Memory B cell (primary cell): ENCODE data around the gene CMYA5.

Experiments used
- ATAC-seq: fragments of 150-1000 bp; cut with Tn5 transposase; 2 replicates; pipeline ENCODE4 v1.10.0; 2021; ENCODE audit warnings: low read depth, mild to moderate bottlenecking, moderate library complexity
- DNase-seq, 2 donors: peaks; one replicate each; pipeline ENCODE4 v3.0.0; 2022; ENCODE audit warnings: low spot score in 2 of 2
- H3K27ac Mint-ChIP-seq: one replicate; pipeline ENCODE4 v1.8.0; 2022; ENCODE audit warnings: mild to moderate bottlenecking, moderate library complexity, mixed read lengths
- H3K27me3 Mint-ChIP-seq: one replicate; pipeline ENCODE4 v1.8.0; 2022; ENCODE audit warnings: mixed read lengths
- H3K36me3 Mint-ChIP-seq: one replicate; pipeline ENCODE4 v1.8.0; 2022; ENCODE audit warnings: mild to moderate bottlenecking, mixed read lengths
- H3K4me1 Mint-ChIP-seq: one replicate; pipeline ENCODE4 v1.8.0; 2022; ENCODE audit warnings: mixed read lengths
- H3K4me3 Mint-ChIP-seq: one replicate; pipeline ENCODE4 v1.8.0; 2022; ENCODE audit warnings: mild to moderate bottlenecking, moderate library complexity, mixed read lengths
- H3K9me3 Mint-ChIP-seq: one replicate; pipeline ENCODE4 v1.8.0; 2022; ENCODE audit warnings: mixed read lengths

CMYA5 gene

GRCh38 chr5:79716839-79717238 is 27.2 kb downstream of the CMYA5 start:
- ATAC-seq (no peak), DNase-seq (no peak)
- Mint-ChIP-seq H3K4me1 (no peaks in the 10 kb centered on the region), H3K9me3 (peaks cover 7% of the 10 kb centered on the region), H3K27me3 (peaks cover 8% of the 10 kb centered on the region), H3K4me3 (no peak overlapping the region), H3K36me3 (peaks cover 7% of the 10 kb centered on the region), H3K27ac (no peak overlapping the region)

GRCh38 chr5:79720096-79720495 is 30.5 kb downstream of the CMYA5 start:
- Mint-ChIP-seq H3K27ac (no peak overlapping the region), H3K9me3 (peaks cover 7% of the 10 kb centered on the region), H3K36me3 (peaks cover 7% of the 10 kb centered on the region), H3K4me1 (no peaks in the 10 kb centered on the region), H3K27me3 (peaks cover 8% of the 10 kb centered on the region), H3K4me3 (no peak overlapping the region)
- no peak for ATAC-seq
- DNase-seq: no peak

- Mint-ChIP-seq H3K4me3 (no peak overlapping the region), H3K36me3 (no peaks in the 10 kb centered on the region)
These were observed 38.1 kb downstream of the CMYA5 start for GRCh38 chr5:79727451-79728355.

GRCh38 chr5:79728396-79728795 is 38.8 kb downstream of the CMYA5 start:
- H3K27ac Mint-ChIP-seq: no peak overlapping the region
- ATAC-seq: no peak

More at GRCh38 chr5:79727451-79728355, 38.1 kb downstream of the CMYA5 start:
- no peak for ATAC-seq
- no peak overlapping the region for H3K27ac Mint-ChIP-seq
- H3K9me3 Mint-ChIP-seq: no peaks in the 10 kb centered on the region
- peaks cover 17% of the 10 kb centered on the region for H3K27me3 Mint-ChIP-seq
- H3K4me1 Mint-ChIP-seq: no peaks in the 10 kb centered on the region
- no peak for DNase-seq

DNA sequence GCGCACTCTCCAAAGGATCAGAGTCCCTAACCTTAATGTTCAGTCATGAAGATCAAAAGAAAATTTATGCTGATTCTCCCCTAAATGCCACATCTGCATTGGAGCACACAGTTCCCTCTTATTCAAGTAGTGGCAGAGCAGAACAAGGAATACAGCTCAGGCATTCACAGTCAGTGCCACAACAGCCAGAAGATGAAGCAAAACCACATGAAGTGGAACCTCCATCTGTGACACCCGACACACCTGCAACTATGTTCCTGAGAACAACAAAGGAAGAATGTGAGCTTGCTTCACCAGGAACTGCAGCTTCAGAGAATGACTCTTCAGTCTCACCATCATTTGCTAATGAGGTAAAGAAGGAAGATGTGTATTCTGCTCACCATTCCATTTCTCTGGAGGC is 40.0 kb downstream of the CMYA5 start:
- Mint-ChIP-seq H3K4me3 (no peak overlapping the region), H3K9me3 (no peaks in the 10 kb centered on the region), H3K4me1 (no peaks in the 10 kb centered on the region), H3K27ac (no peak overlapping the region), H3K27me3 (peaks cover 17% of the 10 kb centered on the region), H3K36me3 (no peaks in the 10 kb centered on the region)
- ATAC-seq (no peak), DNase-seq (no peak)

More at GRCh38 chr5:79728396-79728795, 38.8 kb downstream of the CMYA5 start:
- no peaks in the 10 kb centered on the region for H3K4me1 Mint-ChIP-seq
- H3K9me3 Mint-ChIP-seq: no peaks in the 10 kb centered on the region
- H3K27me3 Mint-ChIP-seq: peaks cover 17% of the 10 kb centered on the region
- no peak for DNase-seq
- no peaks in the 10 kb centered on the region for H3K36me3 Mint-ChIP-seq
- no peak overlapping the region for H3K4me3 Mint-ChIP-seq

- H3K4me3 Mint-ChIP-seq: no peak overlapping the region
- peaks cover 19% of the 10 kb centered on the region for H3K27me3 Mint-ChIP-seq
- H3K9me3 Mint-ChIP-seq: no peaks in the 10 kb centered on the region
- no peak overlapping the region for H3K27ac Mint-ChIP-seq
- no peaks in the 10 kb centered on the region for H3K36me3 Mint-ChIP-seq
- ATAC-seq (no peak), DNase-seq (no peak)
- H3K4me1 Mint-ChIP-seq: no peaks in the 10 kb centered on the region
These were observed 40.9 kb downstream of the CMYA5 start for GRCh38 chr5:79730564-79730963.

- no peak overlapping the region for H3K4me3 Mint-ChIP-seq
- no peak for ATAC-seq
- no peak for DNase-seq
- no peaks in the 10 kb centered on the region for H3K36me3 Mint-ChIP-seq
- H3K4me1 Mint-ChIP-seq: no peaks in the 10 kb centered on the region
- no peaks in the 10 kb centered on the region for H3K9me3 Mint-ChIP-seq
- peaks cover 17% of the 10 kb centered on the region for H3K27me3 Mint-ChIP-seq
- H3K27ac Mint-ChIP-seq: no peak overlapping the region
These were observed 42.1 kb downstream of the CMYA5 start for GRCh38 chr5:79731775-79732174.

DNA sequence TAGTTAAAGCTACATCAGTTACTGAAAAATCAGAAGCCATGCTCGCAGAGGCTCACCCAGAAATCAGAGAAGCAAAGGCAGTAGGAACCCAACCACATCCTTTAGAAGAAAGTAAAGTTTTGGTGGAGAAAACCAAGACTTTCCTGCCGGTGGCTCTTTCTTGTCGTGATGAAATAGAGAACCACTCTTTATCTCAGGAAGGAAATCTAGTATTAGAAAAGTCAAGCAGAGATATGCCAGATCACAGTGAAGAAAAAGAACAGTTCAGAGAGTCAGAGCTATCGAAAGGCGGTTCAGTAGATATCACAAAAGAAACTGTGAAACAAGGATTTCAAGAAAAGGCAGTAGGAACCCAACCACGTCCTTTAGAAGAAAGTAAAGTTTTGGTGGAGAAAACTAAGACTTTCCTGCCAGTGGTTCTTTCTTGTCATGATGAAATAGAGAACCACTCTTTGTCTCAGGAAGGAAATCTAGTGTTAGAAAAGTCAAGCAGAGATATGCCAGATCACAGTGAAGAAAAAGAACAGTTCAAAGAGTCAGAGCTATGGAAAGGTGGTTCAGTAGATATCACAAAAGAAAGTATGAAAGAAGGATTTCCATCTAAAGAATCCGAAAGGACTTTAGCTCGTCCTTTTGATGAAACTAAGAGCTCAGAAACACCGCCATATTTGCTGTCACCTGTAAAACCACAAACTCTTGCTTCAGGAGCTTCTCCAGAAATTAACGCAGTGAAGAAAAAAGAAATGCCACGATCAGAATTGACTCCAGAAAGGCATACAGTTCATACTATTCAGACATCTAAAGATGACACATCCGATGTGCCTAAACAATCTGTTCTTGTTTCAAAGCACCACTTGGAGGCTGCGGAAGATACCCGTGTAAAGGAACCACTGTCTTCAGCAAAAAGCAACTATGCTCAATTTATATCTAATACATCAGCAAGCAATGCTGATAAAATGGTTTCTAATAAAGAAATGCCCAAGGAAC is 47.2 kb downstream of the CMYA5 start:
- no peaks in the 10 kb centered on the region for H3K4me1 Mint-ChIP-seq
- no peaks in the 10 kb centered on the region for H3K36me3 Mint-ChIP-seq
- no peak overlapping the region for H3K27ac Mint-ChIP-seq
- ATAC-seq (no peak), DNase-seq (no peak)
- H3K27me3 Mint-ChIP-seq: peaks cover 14% of the 10 kb centered on the region
- H3K4me3 Mint-ChIP-seq: no peak overlapping the region
- H3K9me3 Mint-ChIP-seq: peaks cover 1% of the 10 kb centered on the region

GRCh38 chr5:79738349-79738748 is 48.7 kb downstream of the CMYA5 start:
- Mint-ChIP-seq H3K27ac (no peak overlapping the region), H3K9me3 (peaks cover 1% of the 10 kb centered on the region), H3K36me3 (no peaks in the 10 kb centered on the region), H3K27me3 (peaks cover 16% of the 10 kb centered on the region), H3K4me3 (no peak overlapping the region), H3K4me1 (no peaks in the 10 kb centered on the region)
- DNase-seq: no peak
- no peak for ATAC-seq

DNA sequence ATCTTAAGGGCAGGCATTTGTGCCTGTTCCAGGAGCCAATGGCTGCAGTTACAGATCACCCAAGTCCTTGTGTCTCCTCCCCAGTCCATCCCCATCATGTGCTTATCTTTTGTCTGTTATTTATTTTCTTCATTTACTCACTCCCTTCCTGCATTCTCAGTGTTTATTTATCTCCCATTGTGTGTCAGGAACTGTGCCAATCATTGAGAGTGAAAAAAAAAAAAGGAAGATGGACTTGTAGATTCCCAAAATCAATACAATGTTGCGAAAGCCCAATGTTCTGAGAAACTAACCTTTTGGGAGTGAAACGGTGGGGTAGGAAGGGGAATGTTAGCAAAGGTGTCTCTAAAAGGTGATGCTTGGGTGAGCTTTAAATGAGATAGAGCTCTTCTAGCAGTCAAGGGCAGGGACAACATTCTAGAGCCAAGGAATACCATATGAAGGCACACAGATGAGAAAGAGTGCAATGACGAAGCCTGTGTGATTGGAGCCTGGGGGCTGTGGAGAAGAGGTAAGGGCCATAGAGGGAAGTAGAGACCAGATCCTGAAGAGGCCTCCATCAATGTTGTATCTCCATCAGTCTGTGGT is 53.0 kb downstream of the CMYA5 start:
- Mint-ChIP-seq H3K27me3 (peaks cover 15% of the 10 kb centered on the region), H3K4me1 (no peaks in the 10 kb centered on the region), H3K36me3 (no peaks in the 10 kb centered on the region), H3K27ac (no peak overlapping the region), H3K4me3 (no peak overlapping the region), H3K9me3 (peaks cover 1% of the 10 kb centered on the region)
- no peak for ATAC-seq
- no peak for DNase-seq

DNA sequence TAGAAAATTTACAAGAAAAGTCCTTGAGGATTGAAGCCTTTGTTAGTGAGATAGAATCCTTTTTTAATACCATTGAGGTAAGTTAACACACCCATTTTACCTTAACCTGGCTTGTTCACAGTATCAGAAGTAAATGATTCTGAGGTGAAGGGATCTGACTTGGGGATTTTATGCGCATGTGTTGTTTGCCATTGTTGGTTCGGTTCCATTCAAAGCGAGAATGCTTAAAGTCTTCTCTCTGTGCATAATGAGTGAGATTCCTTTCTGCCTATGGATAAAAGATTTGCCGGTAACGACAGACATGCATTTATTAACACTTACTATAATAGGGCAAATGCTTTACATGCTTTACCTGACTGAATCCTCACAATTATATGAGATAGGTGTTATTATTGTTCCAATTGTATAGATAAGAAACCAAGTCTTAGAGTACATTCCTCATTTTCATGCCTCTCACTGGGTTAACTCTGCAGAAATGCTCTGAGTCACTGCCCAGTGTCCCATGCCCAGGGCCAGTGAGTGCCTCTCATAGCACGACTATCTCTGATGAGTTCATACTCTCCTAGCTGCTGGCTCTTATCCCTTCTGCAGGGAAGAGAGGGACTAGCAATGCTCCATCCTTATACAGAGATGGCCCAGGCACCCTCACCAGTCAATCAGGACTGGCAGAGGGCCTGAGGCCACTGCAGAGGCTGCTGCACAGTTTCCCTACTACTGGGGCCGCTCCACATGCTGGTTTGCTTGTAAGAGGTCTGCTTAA is 54.4 kb downstream of the CMYA5 start:
- ATAC-seq (no peak), DNase-seq (no peak)
- H3K9me3 Mint-ChIP-seq: no peaks in the 10 kb centered on the region
- H3K4me1 Mint-ChIP-seq: no peaks in the 10 kb centered on the region
- H3K36me3 Mint-ChIP-seq: no peaks in the 10 kb centered on the region
- H3K4me3 Mint-ChIP-seq: no peak overlapping the region
- no peak overlapping the region for H3K27ac Mint-ChIP-seq
- H3K27me3 Mint-ChIP-seq: peaks cover 9% of the 10 kb centered on the region

GRCh38 chr5:79745255-79745654 is 55.6 kb downstream of the CMYA5 start:
- no peak for ATAC-seq
- no peak overlapping the region for H3K27ac Mint-ChIP-seq
- no peaks in the 10 kb centered on the region for H3K9me3 Mint-ChIP-seq
- H3K4me1 Mint-ChIP-seq: no peaks in the 10 kb centered on the region
- no peak overlapping the region for H3K4me3 Mint-ChIP-seq
- peaks cover 11% of the 10 kb centered on the region for H3K27me3 Mint-ChIP-seq
- no peaks in the 10 kb centered on the region for H3K36me3 Mint-ChIP-seq
- no peak for DNase-seq
